ENCODE results near the gene KLHDC4.
"Not testable (repeated sequence)": the region's sequence is repeated elsewhere in the genome, so short reads cannot be mapped to it uniquely, and the experiment has no call there.

KLHDC4 gene

DNA sequence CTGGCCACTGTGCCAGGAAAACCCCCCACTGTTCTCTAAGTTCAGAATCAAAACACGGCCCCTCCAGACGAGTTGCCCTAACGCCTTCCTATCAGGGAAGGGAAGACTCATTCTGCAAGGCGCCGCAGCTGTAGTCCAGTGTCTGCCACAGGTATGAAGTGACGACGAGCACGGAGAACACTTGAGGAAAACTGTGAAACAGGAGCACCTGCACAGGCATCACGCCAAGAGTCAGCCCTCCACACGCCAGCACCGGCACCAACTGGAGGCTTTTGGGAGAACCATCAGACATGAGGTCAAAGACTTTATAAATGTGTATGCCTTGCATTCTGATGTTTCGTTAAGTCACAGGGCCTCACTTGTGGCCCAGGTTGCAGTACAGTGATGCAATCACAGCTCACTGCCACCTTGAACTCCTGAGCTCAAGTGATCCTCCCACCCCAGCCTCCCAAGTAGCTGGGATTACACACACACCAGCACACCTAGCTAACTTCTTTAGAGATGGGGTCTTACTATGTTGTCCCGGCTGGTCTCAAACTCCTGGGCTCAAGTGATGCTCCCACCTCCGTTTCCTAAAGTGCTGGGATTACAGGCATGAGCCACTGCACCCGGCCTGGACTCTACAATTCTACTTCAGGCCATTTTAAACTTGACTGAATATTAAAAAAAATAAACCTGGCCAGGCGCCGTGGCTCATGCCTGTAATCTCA lies 22.9 kb downstream of the KLHDC4 start:
- no peak for DNase-seq

GRCh38 chr16:87741700-87742415 lies 23.9 kb downstream of the KLHDC4 start:
- DNase-seq: no peak

GRCh38 chr16:87740909-87741424 lies 24.8 kb downstream of the KLHDC4 start:
- no peak for DNase-seq

GRCh38 chr16:87740441-87740840 lies 25.3 kb downstream of the KLHDC4 start:
- DNase-seq: no peak

DNA sequence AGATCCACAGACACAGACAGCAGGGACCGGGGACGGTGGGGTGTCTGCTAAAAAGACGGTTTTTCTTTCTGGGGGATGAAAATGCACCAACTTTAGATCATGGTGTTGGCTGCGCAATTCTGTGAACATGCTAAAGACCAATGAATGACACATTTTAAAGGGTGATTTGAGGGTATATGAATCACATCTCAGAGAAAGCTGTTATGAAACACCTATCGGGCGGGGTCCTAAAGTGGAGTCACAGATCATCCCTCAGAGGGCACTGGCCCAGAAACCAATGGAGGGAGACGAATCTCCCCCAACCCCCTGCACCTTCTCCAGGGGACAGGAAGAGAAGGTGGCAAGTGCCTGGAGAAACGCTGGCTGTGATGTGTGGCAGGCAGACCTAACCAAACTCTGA lies 26.0 kb downstream of the KLHDC4 start:
- no peak for DNase-seq

DNA sequence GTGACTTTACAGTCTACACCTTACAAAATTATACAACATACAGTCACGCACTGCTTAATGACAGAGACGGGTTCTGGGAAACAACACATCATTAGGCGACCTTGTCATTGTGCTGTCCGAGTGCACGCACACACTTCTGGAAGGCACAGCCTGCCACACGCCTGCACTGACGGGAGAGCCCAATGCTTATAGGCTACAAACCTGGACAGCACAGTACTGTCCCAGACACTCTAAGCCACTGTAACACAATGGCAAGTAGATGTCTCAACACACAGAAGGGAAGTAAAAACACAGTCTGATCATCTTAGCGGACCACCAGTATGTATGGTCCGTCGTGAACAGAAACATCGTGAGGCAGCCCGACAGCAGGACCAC lies 29.8 kb downstream of the KLHDC4 start:
- DNase-seq: no peak

DNA sequence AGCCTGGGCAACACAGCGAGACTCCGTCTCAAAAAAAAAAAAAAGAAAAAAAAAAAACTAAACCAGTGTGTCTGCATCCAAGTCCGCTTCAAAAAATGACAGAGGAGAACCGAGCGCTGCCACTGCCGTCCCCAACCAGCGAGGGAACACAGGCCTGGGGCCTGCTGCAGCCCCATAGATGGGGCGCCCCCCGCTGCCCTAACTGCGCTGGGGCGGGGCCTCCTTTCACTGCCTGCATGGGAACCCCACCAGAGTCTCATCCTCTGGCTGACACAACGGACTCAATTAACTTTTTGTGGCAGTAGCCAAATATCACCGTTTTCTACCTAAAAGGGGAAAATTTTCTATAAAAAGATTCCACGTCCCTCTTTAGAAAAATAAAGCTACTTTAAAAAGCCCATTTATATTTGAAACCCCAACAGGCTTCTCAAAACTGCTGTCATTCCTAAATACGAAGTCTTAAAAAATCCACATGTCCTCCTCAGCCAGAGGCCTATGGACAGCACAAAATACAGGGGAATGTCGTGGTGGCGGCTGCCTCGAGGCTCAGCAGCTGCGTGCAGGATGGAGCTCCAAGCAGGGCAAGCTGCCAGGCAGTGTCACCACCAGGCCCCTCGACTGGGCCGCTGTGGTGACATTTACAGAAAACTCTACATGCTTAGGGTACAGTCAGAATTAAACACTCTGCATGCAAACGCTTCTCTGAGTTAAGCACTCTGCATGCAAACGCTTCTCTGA lies 30.3 kb downstream of the KLHDC4 start:
- no peak for DNase-seq

DNA sequence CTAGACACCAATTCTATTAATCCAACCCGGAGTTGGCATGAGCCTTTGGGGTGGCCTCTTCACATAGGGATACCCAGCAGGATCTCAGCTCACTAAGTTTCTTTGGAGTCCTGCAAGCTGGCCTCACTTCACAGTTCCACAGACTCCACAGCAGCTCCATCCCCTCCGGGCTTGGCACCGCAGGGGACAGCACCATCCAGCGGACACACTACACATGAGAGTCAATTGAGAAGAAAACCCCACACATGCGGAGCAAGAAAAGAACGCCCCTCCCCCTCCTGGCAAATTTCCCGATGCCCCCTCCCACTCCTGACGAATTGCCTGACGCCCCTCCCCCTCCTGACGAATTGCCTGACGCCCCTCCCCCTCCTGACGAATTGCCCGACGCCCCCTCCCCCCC lies 31.1 kb downstream of the KLHDC4 start:
- no peak for DNase-seq

DNA sequence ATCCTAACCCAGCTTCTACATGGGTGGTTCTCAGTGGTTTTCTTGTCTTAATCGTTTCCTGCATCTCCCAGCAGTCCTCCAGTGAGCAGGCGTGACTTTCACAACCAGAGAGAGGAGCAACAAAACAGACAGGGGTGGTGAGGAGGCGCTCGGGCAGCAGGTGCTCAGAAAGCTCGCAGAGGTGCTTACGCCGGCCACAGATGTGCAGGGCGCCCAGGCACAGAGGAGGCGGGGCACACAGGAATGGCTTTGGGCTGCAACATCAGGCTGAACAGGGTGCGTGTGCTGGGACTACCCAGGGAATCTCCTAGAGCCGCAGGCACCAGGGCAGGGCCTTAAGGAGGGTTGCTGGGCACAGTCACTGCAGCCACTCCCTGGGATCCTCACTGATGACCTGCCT lies 32.6 kb downstream of the KLHDC4 start:
- no peak for DNase-seq

DNA sequence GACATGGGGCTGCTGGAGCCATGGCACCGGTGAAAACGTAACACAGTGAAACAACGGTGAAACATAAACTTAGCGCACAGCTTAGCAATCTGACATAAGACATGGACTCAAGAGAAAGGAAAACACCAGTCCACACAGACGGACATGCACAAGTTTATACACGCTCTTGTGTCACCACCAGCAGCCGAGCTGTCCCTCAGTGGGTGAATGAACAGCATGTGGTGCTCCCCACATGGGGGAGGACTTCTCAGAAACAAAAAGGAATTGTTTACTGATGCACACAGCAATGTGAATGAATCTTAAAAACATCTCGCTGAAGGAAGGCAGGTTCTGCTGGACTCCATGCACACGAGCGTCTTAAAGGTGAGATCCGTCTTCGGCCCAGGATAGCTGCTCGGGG lies 34.2 kb downstream of the KLHDC4 start:
- no peak for DNase-seq

- DNase-seq: no peak
These were observed 36.4 kb downstream of the KLHDC4 start for GRCh38 chr16:87729266-87729954.

- DNase-seq: no peak
These were observed 37.8 kb downstream of the KLHDC4 start for GRCh38 chr16:87728026-87728425.

DNA sequence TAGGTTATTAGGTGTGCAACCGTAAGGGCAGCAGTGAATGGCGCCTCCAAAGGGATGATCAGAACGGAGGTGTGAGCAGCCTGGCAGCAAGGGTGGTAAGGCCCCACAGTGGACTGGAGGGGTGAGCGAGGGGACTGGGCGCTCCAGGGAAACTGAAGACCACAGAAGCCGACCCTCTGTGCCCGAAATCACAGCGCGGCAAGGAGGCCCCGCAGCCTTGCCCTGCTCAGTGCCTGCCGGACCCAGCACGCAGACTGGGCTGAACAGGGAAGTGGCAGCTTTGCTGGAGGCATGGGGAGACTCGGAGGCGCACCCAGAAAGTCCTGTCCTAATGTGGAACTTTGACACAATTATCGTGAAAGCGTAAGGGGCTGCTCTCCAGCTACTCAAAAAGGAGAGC lies 38.4 kb downstream of the KLHDC4 start:
- no peak for DNase-seq

DNA sequence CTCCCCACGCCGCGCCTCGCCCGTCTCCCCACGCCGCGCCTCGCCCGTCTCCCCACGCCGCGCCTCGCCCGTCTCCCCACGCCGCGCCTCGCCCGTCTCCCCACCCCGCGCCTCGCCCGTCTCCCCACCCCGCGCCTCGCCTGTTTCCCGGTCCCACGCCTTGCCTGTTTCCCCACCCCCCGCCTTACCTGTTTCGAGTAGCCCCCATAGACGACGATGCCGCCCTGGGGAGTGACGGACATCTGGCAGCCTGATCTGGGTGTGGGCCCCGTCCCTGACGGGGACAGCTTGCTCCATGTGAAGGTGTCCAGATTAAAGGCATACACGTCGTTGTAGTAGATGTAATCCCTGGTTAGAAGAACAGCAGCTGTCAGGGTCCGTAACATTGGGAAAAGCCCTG lies 39.2 kb downstream of the KLHDC4 start:
- DNase-seq: not testable (repeated sequence)

- DNase-seq: no peak
These were observed 40.1 kb downstream of the KLHDC4 start for GRCh38 chr16:87725596-87726235.

- DNase-seq: no peak
These were observed 41.1 kb downstream of the KLHDC4 start for GRCh38 chr16:87724490-87725291.

- peak; percentile 39 to 75 (median 60) for DNase-seq
These were observed 42.6 kb downstream of the KLHDC4 start for GRCh38 chr16:87723226-87723623.

DNA sequence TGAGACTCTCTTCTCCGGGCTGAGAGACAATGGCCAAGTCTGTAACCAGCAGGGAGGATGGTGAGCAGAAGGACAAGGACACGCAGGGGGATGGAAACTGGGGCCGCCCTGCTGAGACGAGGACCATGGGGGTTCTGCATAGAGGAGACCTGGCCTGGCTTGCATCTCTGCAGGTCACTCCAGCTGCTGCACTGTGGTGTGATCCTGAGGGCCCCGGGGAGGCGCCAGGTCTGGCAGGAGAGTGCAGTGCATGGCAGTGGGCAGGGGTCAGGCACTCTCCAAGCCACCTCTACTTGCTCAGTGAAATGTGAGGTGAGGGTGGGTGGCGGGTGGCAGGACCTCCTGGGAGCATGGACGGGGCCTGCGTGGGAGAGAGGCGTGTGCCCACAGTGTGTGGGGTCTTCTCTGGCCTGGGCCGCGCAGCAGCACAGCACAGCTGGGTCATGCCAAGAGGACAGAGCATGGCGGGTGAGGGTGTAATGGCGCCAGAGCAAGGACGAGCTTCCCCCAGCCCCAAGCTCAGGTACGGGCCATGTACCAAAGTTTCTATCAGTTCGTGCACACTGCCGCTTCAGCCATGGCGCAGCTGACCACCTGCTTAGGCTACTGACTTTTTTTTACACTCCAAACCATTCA lies 43.1 kb downstream of the KLHDC4 start:
- DNase-seq: no peak

GRCh38 chr16:87721622-87722585 lies 43.9 kb downstream of the KLHDC4 start:
- DNase-seq: no peak

GRCh38 chr16:87720446-87720845 lies 45.3 kb downstream of the KLHDC4 start:
- no peak for DNase-seq
